DOHH2 (cell line): ENCODE data around the gene ACTN4.

ENCODE experiments used
- H3F3A ChIP-seq: fragments of 200-600 bp; sonication (generic), shearing (Covaris generic); 2 replicates; pipeline ENCODE4 v1.6.0; 2016; ENCODE audit warnings: antibody characterized with exemption, mild to moderate bottlenecking; ENCODE audit not compliant: control insufficient read depth, insufficient read depth
- H3K27ac ChIP-seq: fragments of 200-600 bp; sonication (generic); 2 replicates; pipeline ENCODE4 v1.5.1; 2014; ENCODE audit warnings: low read depth, mild to moderate bottlenecking, low read length, moderate library complexity
- H3K27me3 ChIP-seq: fragments of 200-600 bp; sonication (generic); 2 replicates; pipeline ENCODE4 v1.6.1; 2014; ENCODE audit warnings: mild to moderate bottlenecking, low read length, mixed read lengths; ENCODE audit not compliant: control insufficient read depth
- H3K36me3 ChIP-seq: fragments of 200-600 bp; sonication (generic); 2 replicates; pipeline ENCODE4 v1.6.1; 2014; ENCODE audit warnings: mild to moderate bottlenecking, low read length, moderate library complexity, mixed read lengths; ENCODE audit not compliant: control insufficient read depth
- H3K4me1 ChIP-seq: fragments of 200-600 bp; sonication (generic); 2 replicates; pipeline ENCODE4 v1.6.1; 2014; ENCODE audit warnings: mild to moderate bottlenecking, low read length, mixed read lengths; ENCODE audit not compliant: control insufficient read depth
- H3K4me2 ChIP-seq: fragments of 200-600 bp; sonication (generic); 2 replicates; pipeline ENCODE4 v1.6.0; 2014; ENCODE audit warnings: mild to moderate bottlenecking, low read length, moderate library complexity
- H3K4me3 ChIP-seq: fragments of 200-600 bp; sonication (generic); 2 replicates; pipeline ENCODE4 v1.5.1; 2014; ENCODE audit warnings: mild to moderate bottlenecking, low read length, mixed read lengths
- H3K79me2 ChIP-seq: fragments of 200-600 bp; sonication (generic); 2 replicates; pipeline ENCODE4 v1.6.1; 2014; ENCODE audit warnings: mild to moderate bottlenecking, low read length, mixed read lengths; ENCODE audit not compliant: control insufficient read depth
- H3K9me2 ChIP-seq: fragments of 200-600 bp; sonication (generic); replicated peaks from 2 replicates; pipeline ENCODE4 v1.6.1; 2014; ENCODE audit warnings: mild to moderate bottlenecking, low read length, mixed read lengths; ENCODE audit not compliant: control insufficient read depth
- H3K9me3 ChIP-seq: fragments of 200-600 bp; sonication (generic); 2 replicates; pipeline ENCODE4 v1.6.1; 2014; ENCODE audit warnings: antibody characterized with exemption, low read length, mixed read lengths; ENCODE audit not compliant: control insufficient read depth, insufficient read depth
- H4K20me1 ChIP-seq: fragments of 200-600 bp; sonication (generic); 2 replicates; pipeline ENCODE4 v1.6.0; 2014; ENCODE audit warnings: low read depth, mild to moderate bottlenecking, antibody characterized with exemption, low read length, moderate library complexity; ENCODE audit not compliant: control insufficient read depth, insufficient read depth
- CTCF ChIP-seq: fragments of 200-600 bp; sonication (generic); IDR thresholded peaks from one replicate; pipeline ENCODE4 v1.5.1; 2014; ENCODE audit warnings: antibody characterized with exemption, mild to moderate bottlenecking, low read depth, low read length; ENCODE audit not compliant: poor library complexity, severe bottlenecking
- EZH2phosphoT487 ChIP-seq: fragments of 200-600 bp; sonication (generic); IDR thresholded peaks from 2 replicates; pipeline ENCODE4 v1.6.1; 2017; ENCODE audit warnings: borderline replicate concordance, mild to moderate bottlenecking, antibody characterized with exemption, low read length, moderate library complexity, mixed read lengths

ACTN4 gene

GRCh38 chr19:38740932-38741331 is 93.5 kb downstream of the ACTN4 start:
- Histone ChIP-seq H3K79me2 (no peaks in the 10 kb centered on the region), H3F3A (no peaks in the 10 kb centered on the region), H3K36me3 (no peaks in the 10 kb centered on the region), H3K4me2 (no peak overlapping the region), H3K27ac (no peak overlapping the region), H3K27me3 (peaks cover 3% of the 10 kb centered on the region; the same call in 1 of the 2 replicates), H3K4me1 (peaks cover 11% of the 10 kb centered on the region), H3K9me2 (no peaks in the 10 kb centered on the region), H3K4me3 (no peak overlapping the region), H3K9me3 (no peaks in the 10 kb centered on the region), H4K20me1 (no peaks in the 10 kb centered on the region)
- no peak for TF ChIP-seq EZH2phosphoT487
- no peak for TF ChIP-seq CTCF

- no peak overlapping the region for H3K4me3 ChIP-seq
- no peak overlapping the region for H3K4me2 ChIP-seq
- no peaks in the 10 kb centered on the region for H3K9me2 ChIP-seq
- H3K9me3 ChIP-seq, result no peaks in the 10 kb centered on the region
- no peaks in the 10 kb centered on the region for H4K20me1 ChIP-seq
- peaks cover 8% of the 10 kb centered on the region for H3K4me1 ChIP-seq
- TF ChIP-seq CTCF (no peak), EZH2phosphoT487 (no peak)
- no peaks in the 10 kb centered on the region for H3K79me2 ChIP-seq
- no peaks in the 10 kb centered on the region for H3F3A ChIP-seq
- no peaks in the 10 kb centered on the region for H3K36me3 ChIP-seq
- H3K27ac ChIP-seq, result no peak overlapping the region
- peaks cover 3% of the 10 kb centered on the region; the same call in 1 of the 2 replicates for H3K27me3 ChIP-seq
Measured at GRCh38 chr19:38741670-38742069, 94.2 kb downstream of the ACTN4 start.

GRCh38 chr19:38742296-38742695 is 94.8 kb downstream of the ACTN4 start:
- Histone ChIP-seq H3F3A (no peaks in the 10 kb centered on the region), H3K4me3 (no peak overlapping the region), H4K20me1 (no peaks in the 10 kb centered on the region), H3K9me2 (no peaks in the 10 kb centered on the region), H3K4me2 (no peak overlapping the region), H3K36me3 (no peaks in the 10 kb centered on the region), H3K27ac (no peak overlapping the region), H3K79me2 (no peaks in the 10 kb centered on the region), H3K27me3 (peaks cover 3% of the 10 kb centered on the region; the same call in 1 of the 2 replicates), H3K4me1 (peaks cover 5% of the 10 kb centered on the region), H3K9me3 (no peaks in the 10 kb centered on the region)
- TF ChIP-seq CTCF (no peak), EZH2phosphoT487 (no peak)

- no peaks in the 10 kb centered on the region for H3K9me3 ChIP-seq
- no peaks in the 10 kb centered on the region; the same call in 1 of the 2 replicates for H3K27me3 ChIP-seq
- H3K4me1 ChIP-seq, result no peaks in the 10 kb centered on the region
- no peak overlapping the region for H3K27ac ChIP-seq
- H3K4me2 ChIP-seq, result no peak overlapping the region
- no peaks in the 10 kb centered on the region for H3K79me2 ChIP-seq
- no peaks in the 10 kb centered on the region for H3K9me2 ChIP-seq
- no peak for TF ChIP-seq EZH2phosphoT487
- no peak for TF ChIP-seq CTCF
- H3K4me3 ChIP-seq, result no peak overlapping the region
- H3F3A ChIP-seq, result no peaks in the 10 kb centered on the region
- no peaks in the 10 kb centered on the region for H4K20me1 ChIP-seq
- no peaks in the 10 kb centered on the region for H3K36me3 ChIP-seq
Measured at GRCh38 chr19:38742906-38743305, 95.5 kb downstream of the ACTN4 start.
